SK-N-SH (cell line): ENCODE results near the gene ATP6AP1. TPM values are rescaled to one million over a fixed set of nuclear protein-coding genes. Genes with fewer than 3 reads are reported as not detected.
A peak's percentile ranks its signal among the peaks of the same experiment; 100 is the strongest.

Source experiments
- CTCF ChIA-PET: fragments of 300-600, 350-600 bp; formaldehyde crosslinking; extraction: SDS; loops from one replicate; lab custom pipeline; 2021; lab: Yijun Ruan, JAX
- POLR2A ChIA-PET: fragments of 350-600 bp; sonication (Branson Sonifier 250); formaldehyde crosslinking; extraction: SDS; loops from one replicate; lab custom pipeline; 2020; ENCODE audit warnings: antibody characterized with exemption, inconsistent platforms; lab: Yijun Ruan, JAX
- DNase-seq: peaks from one replicate; pipeline ENCODE4 v3.0.0; 2012
- H2AFZ ChIP-seq: fragments of 200-600 bp; sonication (generic); 2 replicates; pipeline ENCODE4 v1.8.1; 2016; ENCODE audit warnings: antibody characterized with exemption, mild to moderate bottlenecking, low read depth
- H3F3A ChIP-seq: fragments of 200-600 bp; sonication (generic); replicated peaks from 2 replicates; pipeline ENCODE3; 2016; ENCODE audit warnings: antibody characterized with exemption, mild to moderate bottlenecking; ENCODE audit not compliant: insufficient read depth
- H3K27ac ChIP-seq, 2 experiments: fragments of 200-500 bp in 1 of 2; fragments of 200-600 bp in 1 of 2; sonication (Bioruptor generic) in 1 of 2; sonication (generic), shearing (Covaris generic) in 1 of 2; 2 replicates each; pipeline versions ENCODE4 v1.5.1 to v1.6.1; 2014 to 2016; ENCODE audit warnings: low read depth in 2 of 2, inconsistent platforms in 1 of 2, low read length in 1 of 2, mild to moderate bottlenecking in 1 of 2, mixed read lengths in 1 of 2
- H3K27me3 ChIP-seq: fragments of 200-600 bp; sonication (generic), shearing (Covaris generic); 2 replicates; pipeline ENCODE4 v1.6.1; 2016; ENCODE audit warnings: mixed run types; ENCODE audit not compliant: insufficient read depth
- H3K36me3 ChIP-seq, 2 experiments: fragments of 200-500 bp in 1 of 2; fragments of 200-600 bp in 1 of 2; sonication (Bioruptor generic) in 1 of 2; sonication (generic) in 1 of 2; replicated peaks in 1 of 2; 2 replicates each; pipeline versions ENCODE3 to v1.5.1; 2014 to 2016; ENCODE audit warnings: low read length in 1 of 2, mild to moderate bottlenecking in 1 of 2; ENCODE audit not compliant: insufficient read depth in 2 of 2, control insufficient read depth in 1 of 2
- H3K4me1 ChIP-seq, 2 experiments: fragments of 200-500 bp in 1 of 2; fragments of 200-600 bp in 1 of 2; sonication (Bioruptor generic) in 1 of 2; sonication (generic), shearing (Covaris generic) in 1 of 2; 2 replicates each; pipeline versions ENCODE4 v1.5.1 to v1.6.1; 2014 to 2016; ENCODE audit warnings: low read depth in 1 of 2, low read length in 1 of 2, mixed run types in 1 of 2; ENCODE audit not compliant: insufficient read depth in 2 of 2, control insufficient read depth in 1 of 2
- H3K4me2 ChIP-seq: fragments of 200-600 bp; sonication (generic), shearing (Covaris generic); 2 replicates; pipeline ENCODE4 v1.6.1; 2017; ENCODE audit warnings: mixed run types
- H3K4me3 ChIP-seq, 2 experiments: fragments of 200-500 bp in 1 of 2; fragments of 200-600 bp in 1 of 2; sonication (Bioruptor generic) in 1 of 2; sonication (generic), shearing (Covaris generic) in 1 of 2; 2 replicates each; pipeline versions ENCODE4 v1.5.1 to v1.8.1; 2014 to 2016; ENCODE audit warnings: low read depth in 2 of 2, inconsistent platforms in 1 of 2, low read length in 1 of 2, mild to moderate bottlenecking in 1 of 2, mixed read lengths in 1 of 2, moderate library complexity in 1 of 2
- H3K79me2 ChIP-seq: fragments of 200-600 bp; sonication (generic); 2 replicates; pipeline ENCODE4 v1.8.1; 2017; ENCODE audit warnings: mild to moderate bottlenecking; ENCODE audit not compliant: insufficient read depth
- H3K9ac ChIP-seq: fragments of 200-600 bp; sonication (generic); 2 replicates; pipeline ENCODE4 v1.6.1; 2017; ENCODE audit warnings: mixed run types
- H3K9me2 ChIP-seq: fragments of 200-600 bp; sonication (generic); 2 replicates; pipeline ENCODE4 v1.6.1; 2017; ENCODE audit warnings: mixed run types
- H3K9me3 ChIP-seq: fragments of 200-600 bp; sonication (generic); 2 replicates; pipeline ENCODE4 v1.6.1; 2017; ENCODE audit warnings: mixed run types, mild to moderate bottlenecking, moderate library complexity
- H4K20me1 ChIP-seq: fragments of 200-600 bp; sonication (generic); 2 replicates; pipeline ENCODE4 v1.6.1; 2017; ENCODE audit warnings: mild to moderate bottlenecking, mixed run types; ENCODE audit not compliant: insufficient read depth
- CHD2 ChIP-seq: fragments of 150-350 bp; IDR thresholded peaks from 2 replicates; pipeline ENCODE4 v1.6.1; 2018; ENCODE audit warnings: low read length; ENCODE audit not compliant: partially characterized antibody
- CTCF ChIP-seq: fragments of 200-600 bp; sonication (generic); IDR thresholded peaks from 2 replicates; pipeline ENCODE4 v1.6.1; 2017; ENCODE audit warnings: antibody characterized with exemption, mild to moderate bottlenecking, moderate library complexity
- FOSL2 ChIP-seq: IDR thresholded peaks from 2 replicates; pipeline ENCODE4 v1.4.0; 2012; ENCODE audit warnings: low read depth, mild to moderate bottlenecking, moderate library complexity, borderline replicate concordance
- FOXJ3 ChIP-seq: sonication (generic); formaldehyde crosslinking; IDR thresholded peaks from 2 replicates; pipeline ENCODE4 v1.5.1; 2020; ENCODE audit warnings: mild to moderate bottlenecking, missing genetic modification reagents
- GABPA ChIP-seq: IDR thresholded peaks from 2 replicates; pipeline ENCODE4 v1.4.0; 2012; ENCODE audit warnings: low read depth, mild to moderate bottlenecking
- GATA2 ChIP-seq: sonication (generic); formaldehyde crosslinking; IDR thresholded peaks from 2 replicates; pipeline ENCODE4 v1.5.0; 2020; ENCODE audit warnings: mild to moderate bottlenecking, missing genetic modification reagents
- JUND ChIP-seq: IDR thresholded peaks from 2 replicates; pipeline ENCODE4 v1.4.0; 2012
- NFIC ChIP-seq: IDR thresholded peaks from 2 replicates; pipeline ENCODE4 v1.4.0; 2012; ENCODE audit warnings: borderline replicate concordance
- NRF1 ChIP-seq: IDR thresholded peaks from 2 replicates; pipeline ENCODE4 v1.6.1; 2012; ENCODE audit warnings: low read depth, mild to moderate bottlenecking, low read length
- RAD21 ChIP-seq: IDR thresholded peaks from 2 replicates; pipeline ENCODE4 v1.6.1; 2012; ENCODE audit warnings: mild to moderate bottlenecking, low read length
- RFX5 ChIP-seq: IDR thresholded peaks from 2 replicates; pipeline ENCODE4 v1.6.1; 2012; ENCODE audit warnings: mild to moderate bottlenecking, improper control_type of control experiment, low read length
- SIN3A ChIP-seq: IDR thresholded peaks from 2 replicates; pipeline ENCODE4 v1.6.1; 2012; ENCODE audit warnings: low read depth, mild to moderate bottlenecking, low read length, moderate library complexity, borderline replicate concordance
- SMC3 ChIP-seq: IDR thresholded peaks from 2 replicates; pipeline ENCODE4 v1.6.1; 2012; ENCODE audit warnings: low read depth, low read length, improper control_type of control experiment
- TCF12 ChIP-seq: IDR thresholded peaks from 2 replicates; pipeline ENCODE4 v1.4.0; 2012
- USF1 ChIP-seq: IDR thresholded peaks from 2 replicates; pipeline ENCODE4 v1.4.0; 2012; ENCODE audit warnings: low read depth, borderline replicate concordance
- WGBS: methylation state at CpG from one replicate; pipeline ENCODE4 v1.1.6; 2017; ENCODE audit warnings: low lambda C conversion rate; 5-methylcytosine and 5-hydroxymethylcytosine counted together
- polyA plus RNA-seq, 3 experiments: library from polyadenylated mRNA; depleted of rRNA; stranded (reverse); fragments of >200 nt; gene quantifications; 2 replicates each; pipeline ENCODE4 v1.2.3, GENCODE V29; 2012
- TF ChIP-seq, protein P1 (sequence below): IDR thresholded peaks from 2 replicates; pipeline ENCODE4 v1.4.0; 2012; ENCODE audit warnings: low read depth
- TF ChIP-seq, protein P2 (sequence below): IDR thresholded peaks from 2 replicates; pipeline ENCODE4; 2012
- TF ChIP-seq, protein P3 (sequence below): IDR thresholded peaks from 2 replicates; pipeline ENCODE4 v1.4.0; 2012; ENCODE audit warnings: low read depth, borderline replicate concordance

ATP6AP1 gene
- polyA plus RNA-seq, 1 of the 3 experiments (the other 2 are of a cell fraction): 102 TPM

DNA sequence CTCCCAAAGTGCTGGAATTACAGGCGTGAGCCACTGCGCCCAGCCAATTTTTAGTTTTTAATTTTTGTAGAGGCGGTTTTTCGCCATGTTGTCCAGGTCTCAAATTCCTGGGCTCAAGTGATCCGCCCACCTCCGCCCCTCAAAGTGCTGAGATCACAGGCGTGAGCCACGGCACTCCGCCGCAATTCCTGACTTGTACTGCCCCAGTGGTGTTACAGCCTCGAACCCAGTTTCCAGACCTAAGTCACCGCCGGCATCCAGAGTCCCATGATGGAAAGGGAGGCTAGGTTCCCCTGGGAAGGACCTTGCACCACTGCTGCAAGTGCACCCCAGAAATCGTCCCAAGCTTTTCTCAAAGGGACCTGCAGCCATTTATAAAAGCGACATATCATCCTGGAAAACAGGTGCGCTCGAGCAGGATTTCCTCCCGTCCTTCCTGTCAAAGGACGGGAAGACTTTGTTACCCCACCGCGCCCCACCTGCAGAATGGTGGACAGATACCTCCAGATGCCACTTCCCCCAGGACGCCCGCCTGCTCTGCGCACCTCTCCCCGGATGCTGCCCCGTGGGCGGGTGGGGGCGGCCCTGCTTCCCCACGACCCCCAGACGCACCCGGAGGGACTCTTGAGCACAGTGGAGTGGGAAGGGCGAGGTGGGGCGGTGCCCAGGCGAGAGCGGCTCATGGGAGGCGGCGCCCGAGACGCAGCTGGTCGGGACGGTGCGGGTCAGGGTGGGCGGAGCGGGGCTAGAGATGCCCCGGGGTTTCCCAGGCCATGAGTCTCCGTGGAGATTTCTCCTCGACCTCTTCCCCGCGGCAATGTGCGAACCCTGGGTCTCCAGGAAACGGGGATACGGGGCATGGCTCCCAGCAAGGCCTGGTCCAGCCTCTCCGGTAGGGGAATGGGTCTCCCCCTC, 31.2 kb upstream of the ATP6AP1 start:
- H3K4me2 ChIP-seq: peak overlapping the region; percentile 79
- peaks cover 0 to 6% of the 10 kb centered on the region in 2 experiments; a peak in 1 of 4 replicates for H3K4me1 ChIP-seq
- H3K79me2 ChIP-seq: peaks cover 22% of the 10 kb centered on the region
- no peaks in the 10 kb centered on the region for H3K27me3 ChIP-seq
- H3K36me3 ChIP-seq: peaks cover 16 to 18% of the 10 kb centered on the region in 2 experiments
- H3K9me3 ChIP-seq: no peaks in the 10 kb centered on the region
- POLR2A ChIA-PET: interaction anchor here (0.6 to 2.5 kb wide), 16 partner anchors 10 to 135 kb away, joined by 3 to 9 read pairs (median 5); partner anchors contain the start of genes ATP6AP1, FAM50A, FLNA and LAGE3
- H4K20me1 ChIP-seq: peaks cover 33% of the 10 kb centered on the region
- H3F3A ChIP-seq: peaks cover 38% of the 10 kb centered on the region
- H3K4me3 ChIP-seq: peak overlapping the region; percentile 46 to 81
- TF ChIP-seq FOSL2 (no peak), SMC3 (no peak), CHD2 (no peak), FOXJ3 (CRISPR knock-in tag) (no peak), CTCF (no peak), TCF12 (no peak), RFX5 (no peak)
- 35% methylated on average over 27 of the region's 53 CpGs for WGBS
- CTCF ChIA-PET: interaction anchor here (1.4 to 2.5 kb wide), 2 partner anchors 41 to 145 kb away, joined by 3 to 7 read pairs; no protein-coding TSS in a partner anchor
- DNase-seq: peak; percentile 79
- H3K9me2 ChIP-seq: no peaks in the 10 kb centered on the region
- H3K27ac ChIP-seq: peak overlapping the region; percentile 96 to 97
- H2AFZ ChIP-seq: 0 out of 2 replicates have a peak overlapping the region, but pooled peaks have one; percentile 46
- peak overlapping the region; percentile 100 for H3K9ac ChIP-seq

- Histone ChIP-seq H3K27ac (peak within 1 kb of the TSS; percentile 96 to 97), H4K20me1 (peaks cover 34% of the 10 kb centered on the region), H3K36me3 (peaks cover 16 to 18% of the 10 kb centered on the region in 2 experiments), H3F3A (peaks cover 41% of the 10 kb centered on the region), H3K4me1 (peaks cover 0 to 6% of the 10 kb centered on the region in 2 experiments; a peak in 1 of 4 replicates), H3K9me2 (no peaks in the 10 kb centered on the region), H3K4me3 (peak within 1 kb of the TSS; percentile 81), H3K9me3 (no peaks in the 10 kb centered on the region), H3K9ac (peak within 1 kb of the TSS; percentile 100), H2AFZ (0 out of 2 replicates have a peak within 1 kb of the TSS, but pooled peaks have one; percentile 46), H3K79me2 (peaks cover 22% of the 10 kb centered on the region), H3K4me2 (peak within 1 kb of the TSS; percentile 79), H3K27me3 (no peaks in the 10 kb centered on the region)
- CTCF ChIA-PET: interaction anchor here (0.7 to 2.5 kb wide), 9 partner anchors 11 to 145 kb away, joined by 3 to 10 read pairs (median 4); partner anchors contain the start of genes ATP6AP1, DNASE1L1 and LAGE3
- DNase-seq: peak; percentile 92
- 38% methylated on average over 52 of the region's 69 CpGs for WGBS
- POLR2A ChIA-PET: interaction anchor here (0.6 to 2.5 kb wide), 16 partner anchors 9 to 135 kb away, joined by 3 to 9 read pairs (median 5); partner anchors contain the start of genes ATP6AP1, FAM50A, FLNA and LAGE3
- TF ChIP-seq RFX5 (no peak), SIN3A (peak; percentile 70; the same call in 1 of the 2 replicates), JUND (no peak), NFIC (no peak), NRF1 (peak; percentile 83), GATA2 (no peak), GABPA (peak; percentile 47), RAD21 (no peak), USF1 (no peak), SMC3 (no peak)
- TF ChIP-seq, protein P1, sequence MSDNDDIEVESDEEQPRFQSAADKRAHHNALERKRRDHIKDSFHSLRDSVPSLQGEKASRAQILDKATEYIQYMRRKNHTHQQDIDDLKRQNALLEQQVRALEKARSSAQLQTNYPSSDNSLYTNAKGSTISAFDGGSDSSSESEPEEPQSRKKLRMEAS: peak; percentile 91
- TF ChIP-seq, protein P2, sequence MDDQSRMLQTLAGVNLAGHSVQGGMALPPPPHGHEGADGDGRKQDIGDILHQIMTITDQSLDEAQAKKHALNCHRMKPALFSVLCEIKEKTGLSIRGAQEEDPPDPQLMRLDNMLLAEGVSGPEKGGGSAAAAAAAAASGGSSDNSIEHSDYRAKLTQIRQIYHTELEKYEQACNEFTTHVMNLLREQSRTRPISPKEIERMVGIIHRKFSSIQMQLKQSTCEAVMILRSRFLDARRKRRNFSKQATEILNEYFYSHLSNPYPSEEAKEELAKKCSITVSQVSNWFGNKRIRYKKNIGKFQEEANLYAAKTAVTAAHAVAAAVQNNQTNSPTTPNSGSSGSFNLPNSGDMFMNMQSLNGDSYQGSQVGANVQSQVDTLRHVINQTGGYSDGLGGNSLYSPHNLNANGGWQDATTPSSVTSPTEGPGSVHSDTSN: 0 out of 2 replicates have a peak, but pooled peaks have one; percentile 7
- TF ChIP-seq, protein P3, sequence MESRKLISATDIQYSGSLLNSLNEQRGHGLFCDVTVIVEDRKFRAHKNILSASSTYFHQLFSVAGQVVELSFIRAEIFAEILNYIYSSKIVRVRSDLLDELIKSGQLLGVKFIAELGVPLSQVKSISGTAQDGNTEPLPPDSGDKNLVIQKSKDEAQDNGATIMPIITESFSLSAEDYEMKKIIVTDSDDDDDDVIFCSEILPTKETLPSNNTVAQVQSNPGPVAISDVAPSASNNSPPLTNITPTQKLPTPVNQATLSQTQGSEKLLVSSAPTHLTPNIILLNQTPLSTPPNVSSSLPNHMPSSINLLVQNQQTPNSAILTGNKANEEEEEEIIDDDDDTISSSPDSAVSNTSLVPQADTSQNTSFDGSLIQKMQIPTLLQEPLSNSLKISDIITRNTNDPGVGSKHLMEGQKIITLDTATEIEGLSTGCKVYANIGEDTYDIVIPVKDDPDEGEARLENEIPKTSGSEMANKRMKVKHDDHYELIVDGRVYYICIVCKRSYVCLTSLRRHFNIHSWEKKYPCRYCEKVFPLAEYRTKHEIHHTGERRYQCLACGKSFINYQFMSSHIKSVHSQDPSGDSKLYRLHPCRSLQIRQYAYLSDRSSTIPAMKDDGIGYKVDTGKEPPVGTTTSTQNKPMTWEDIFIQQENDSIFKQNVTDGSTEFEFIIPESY: no peak
Measured at GRCh38 chrX:154397888-154398667, 30.4 kb upstream of the ATP6AP1 start, which contains the start of gene RPL10. RPL10 (plus strand) TSS chrX:154398377; CDS start chrX:154398520, 143 bp downstream.
